Endothelial cell of hepatic sinusoid (primary cell): ENCODE results near the gene NASP.

ENCODE experiments used
- in situ Hi-C: cut with HindIII; loops from 2 replicates; pipeline ENCODE4 v1.10.0; 2017; ENCODE audit warnings: low sequenced_read_pairs

The NASP gene

GRCh38 chr1:45666836-45667235 is 83.0 kb downstream of the NASP start:
- in situ Hi-C loops: no loop called here

GRCh38 chr1:45667321-45668111 is 83.7 kb downstream of the NASP start:
- in situ Hi-C loops: no loop called here
